Esophagus squamous epithelium (tissue), 5 donors: ENCODE results near the gene SLC22A1. TPM values are rescaled to one million over a fixed set of nuclear protein-coding genes. Genes with fewer than 3 reads are reported as not detected.
"Not testable (repeated sequence)": the region's sequence is repeated elsewhere in the genome, so short reads cannot be mapped to it uniquely, and the experiment has no call there.

Experiments used
- DNase-seq: peaks from one replicate; lab custom pipeline; 2025; lab: John Stamatoyannopoulos, UW
- H3K27ac ChIP-seq, 4 donors: fragments of 200-600 bp; sonication (generic); one replicate each; pipeline ENCODE4 v1.5.1; 2016 to 2019; ENCODE audit warnings: mild to moderate bottlenecking in 1 of 4
- H3K27me3 ChIP-seq, 4 donors: fragments of 200-600 bp; sonication (generic); 1 replicate in 3 of 4; 2 replicates in 1 of 4; pipeline versions ENCODE4 v1.5.1 to v1.6.0; 2017 to 2021; ENCODE audit warnings: antibody characterized with exemption in 1 of 4
- H3K36me3 ChIP-seq, 3 donors: fragments of 200-600 bp; sonication (generic); one replicate each; pipeline ENCODE4 v1.5.1; 2016 to 2019
- H3K4me1 ChIP-seq, 3 donors: fragments of 200-600 bp; sonication (generic); one replicate each; pipeline ENCODE4 v1.5.1; 2017 to 2019
- H3K4me3 ChIP-seq, 4 donors: fragments of 200-600 bp; sonication (generic); 1 replicate in 3 of 4; 2 replicates in 1 of 4; pipeline ENCODE4 v1.5.1; 2016 to 2019; ENCODE audit warnings: mild to moderate bottlenecking in 2 of 4, moderate library complexity in 1 of 4
- H3K9me3 ChIP-seq, 3 donors: fragments of 200-600 bp; sonication (generic); one replicate each; pipeline ENCODE4 v1.5.1; 2016 to 2019
- POLR2A ChIP-seq, 4 donors: fragments of 450-650 bp; IDR thresholded peaks; one replicate each; pipeline ENCODE4 v1.6.1; 2017; ENCODE audit warnings: antibody characterized with exemption in 4 of 4, mild to moderate bottlenecking in 4 of 4, moderate library complexity in 3 of 4
- WGBS, 2 donors: methylation state at CpG; one replicate each; pipeline ENCODE4 v1.1.5; 2018; 5-methylcytosine and 5-hydroxymethylcytosine counted together
- intact Hi-C: fragments of 100-400 bp; cut with DNase I; formaldehyde crosslinking; loops from one replicate; pipeline ENCODE4 v1.15.0; 2022
- total RNA-seq, 4 donors: library from RNA; depleted of rRNA; stranded (reverse); fragments of >200 nt; gene quantifications; one replicate each; pipeline ENCODE4 v1.1.0, GENCODE V29; 2016
- TF ChIP-seq, protein P1 (sequence below), 6 experiments: fragments of 450-650 bp in 4 of 6; fragments of 200-600 bp in 2 of 6; sonication (generic) in 2 of 6; IDR thresholded peaks; one replicate each; pipeline ENCODE4 v1.5.1; 2016 to 2019; ENCODE audit warnings: antibody characterized with exemption in 6 of 6, mild to moderate bottlenecking in 4 of 6, moderate library complexity in 4 of 6
- donor health status: DM: yes; HTN: yes; CAD: no.

SLC22A1 gene
- total RNA-seq, 4 donors from 2014 or later, result 0.35 to 0.53 (median 0.38) TPM; not detected in 1

DNA sequence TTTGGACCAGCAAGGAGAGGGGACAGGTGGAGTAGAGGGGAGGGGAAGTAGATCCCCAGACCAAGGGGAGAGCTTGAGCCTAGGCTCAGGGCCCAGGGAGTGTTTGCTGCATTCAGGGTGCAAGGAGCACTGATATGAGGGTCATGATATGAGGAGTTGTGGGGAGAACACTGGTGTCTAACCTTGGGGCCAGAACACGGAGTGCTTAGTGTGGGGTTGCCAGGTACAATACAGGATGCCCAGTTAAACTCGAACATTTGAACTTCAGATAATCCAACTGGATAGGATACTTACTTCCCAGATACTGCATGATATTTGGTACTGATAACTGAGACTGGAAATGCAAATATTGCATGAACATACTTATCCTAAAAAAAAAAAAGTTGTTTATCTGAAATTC, 2.4 kb downstream of the SLC22A1 start:
- Histone ChIP-seq H3K9me3 (no peaks in the 10 kb centered on the region), H3K36me3 (no peaks in the 10 kb centered on the region), H3K4me1 (no peaks in the 10 kb centered on the region), H3K27me3 (no peaks in the 10 kb centered on the region), H3K4me3 (no peak overlapping the region), H3K27ac (no peak overlapping the region)
- TF ChIP-seq, protein P1, sequence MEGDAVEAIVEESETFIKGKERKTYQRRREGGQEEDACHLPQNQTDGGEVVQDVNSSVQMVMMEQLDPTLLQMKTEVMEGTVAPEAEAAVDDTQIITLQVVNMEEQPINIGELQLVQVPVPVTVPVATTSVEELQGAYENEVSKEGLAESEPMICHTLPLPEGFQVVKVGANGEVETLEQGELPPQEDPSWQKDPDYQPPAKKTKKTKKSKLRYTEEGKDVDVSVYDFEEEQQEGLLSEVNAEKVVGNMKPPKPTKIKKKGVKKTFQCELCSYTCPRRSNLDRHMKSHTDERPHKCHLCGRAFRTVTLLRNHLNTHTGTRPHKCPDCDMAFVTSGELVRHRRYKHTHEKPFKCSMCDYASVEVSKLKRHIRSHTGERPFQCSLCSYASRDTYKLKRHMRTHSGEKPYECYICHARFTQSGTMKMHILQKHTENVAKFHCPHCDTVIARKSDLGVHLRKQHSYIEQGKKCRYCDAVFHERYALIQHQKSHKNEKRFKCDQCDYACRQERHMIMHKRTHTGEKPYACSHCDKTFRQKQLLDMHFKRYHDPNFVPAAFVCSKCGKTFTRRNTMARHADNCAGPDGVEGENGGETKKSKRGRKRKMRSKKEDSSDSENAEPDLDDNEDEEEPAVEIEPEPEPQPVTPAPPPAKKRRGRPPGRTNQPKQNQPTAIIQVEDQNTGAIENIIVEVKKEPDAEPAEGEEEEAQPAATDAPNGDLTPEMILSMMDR (IDR thresholded peaks at IDR 0.05), result no peak
- no peak for TF ChIP-seq POLR2A (IDR thresholded peaks at IDR 0.05)
- intact Hi-C loops, result no loop called here
- 94 to 100% methylated on average over 2 of the region's 2 CpGs for WGBS, 2 donors
- no peak for DNase-seq

DNA sequence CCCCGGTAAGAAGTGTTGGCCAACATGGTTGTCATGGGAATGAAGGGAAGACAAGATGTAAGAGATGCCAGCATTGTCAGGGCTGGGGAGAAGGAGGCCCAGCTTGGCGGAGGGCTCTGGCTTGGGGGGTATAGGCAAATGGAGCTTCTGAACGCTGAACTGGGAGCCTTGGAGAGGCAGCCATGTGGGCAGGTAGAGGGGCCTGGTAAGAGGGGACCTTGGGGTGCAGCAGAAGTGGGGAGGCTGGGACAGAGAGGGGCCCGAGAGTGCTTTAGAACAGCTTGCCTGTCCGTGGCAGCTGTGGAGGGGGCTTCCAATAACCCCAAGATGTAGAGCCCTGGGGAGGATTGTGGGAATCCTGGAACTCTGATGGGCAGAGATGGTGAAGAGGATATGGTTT, 3.0 kb downstream of the SLC22A1 start:
- intact Hi-C loops, result no loop called here

DNA sequence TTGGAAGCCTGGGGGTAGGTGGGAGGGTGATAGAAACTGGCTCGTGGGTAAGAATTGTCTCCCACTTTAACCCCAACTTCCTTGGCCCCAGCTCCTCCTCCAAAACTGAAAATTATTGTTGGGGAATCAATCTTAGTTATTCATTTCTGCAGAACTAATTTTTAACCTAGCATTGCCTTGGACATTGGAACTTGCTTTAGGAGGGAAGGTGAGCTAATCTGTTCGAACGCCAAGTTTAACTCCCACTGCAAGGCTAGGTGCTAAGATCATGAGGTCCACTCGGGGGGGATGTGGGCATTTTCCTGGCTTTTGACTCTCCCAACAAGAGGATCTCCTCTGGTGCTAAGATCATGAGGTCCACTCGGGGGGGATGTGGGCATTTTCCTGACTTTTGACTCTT, 3.5 kb downstream of the SLC22A1 start:
- H3K4me3 ChIP-seq, H3K4me1 ChIP-seq, H3K36me3 ChIP-seq, intact Hi-C loops, H3K27me3 ChIP-seq, DNase-seq, H3K27ac ChIP-seq, H3K9me3 ChIP-seq: not testable (repeated sequence)
- WGBS, 2 donors, result 86 to 94% methylated on average over 4 to 5 of the region's 5 CpGs

More for the DNA sequence above, 3.0 kb downstream of the SLC22A1 start:
- no peaks in the 10 kb centered on the region for H3K9me3 ChIP-seq
- H3K4me3 ChIP-seq, result no peak overlapping the region
- no peak for DNase-seq
- H3K27me3 ChIP-seq, result no peaks in the 10 kb centered on the region
- TF ChIP-seq, protein P1 (IDR thresholded peaks at IDR 0.05), result no peak
- no peak for TF ChIP-seq POLR2A (IDR thresholded peaks at IDR 0.05)
- no peaks in the 10 kb centered on the region for H3K36me3 ChIP-seq
- 80 to 98% methylated on average over 5 of the region's 5 CpGs for WGBS, 2 donors
- H3K27ac ChIP-seq, result no peak overlapping the region
- H3K4me1 ChIP-seq, result no peaks in the 10 kb centered on the region

DNA sequence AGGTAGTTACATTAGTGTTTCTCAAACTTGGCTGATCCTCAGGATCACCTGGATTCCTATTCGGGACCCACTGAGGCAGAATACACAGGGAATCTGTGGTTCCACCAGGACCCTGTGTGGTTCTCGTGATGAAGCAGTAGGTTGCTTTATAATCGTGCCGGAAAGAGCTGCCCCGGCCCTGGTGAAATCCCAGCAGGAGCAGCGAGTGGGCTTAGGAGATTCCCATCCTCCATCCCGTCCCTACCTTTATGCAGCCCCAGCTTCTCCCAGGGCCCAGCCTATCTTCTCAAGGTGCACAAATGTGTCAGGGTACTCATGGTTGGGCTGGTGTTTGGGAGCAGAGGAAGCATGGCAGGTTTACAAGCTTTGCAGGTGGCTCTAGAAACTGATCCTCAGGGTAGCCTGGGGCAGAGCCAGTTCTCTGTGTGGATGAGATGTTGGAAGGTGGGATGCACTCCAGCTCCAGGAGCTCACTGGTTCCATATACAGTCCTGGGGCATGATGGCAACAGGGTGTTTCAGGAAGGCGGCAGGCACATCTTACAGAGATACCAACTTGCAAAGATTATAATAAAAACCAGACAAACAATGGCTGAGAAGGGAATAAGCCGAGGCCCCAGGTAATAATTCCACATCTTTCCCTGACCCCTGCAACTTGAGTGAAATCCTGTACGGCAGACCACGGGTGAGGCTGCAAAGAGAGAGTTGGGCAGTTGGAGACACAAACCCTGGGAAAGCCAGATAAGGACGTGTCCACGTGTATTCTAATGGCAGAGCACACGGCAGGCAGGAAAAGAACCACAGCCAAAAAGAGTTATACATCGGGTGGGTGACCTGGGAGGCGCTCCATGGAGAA, 5.9 kb downstream of the SLC22A1 start:
- intact Hi-C loops, result no loop called here
- WGBS, 2 donors, result 91 to 93% methylated on average over 14 to 15 of the region's 16 CpGs
- no peak overlapping the region for H3K4me3 ChIP-seq
- H3K9me3 ChIP-seq, result no peaks in the 10 kb centered on the region
- H3K4me1 ChIP-seq, result no peaks in the 10 kb centered on the region
- no peaks in the 10 kb centered on the region for H3K27me3 ChIP-seq
- H3K27ac ChIP-seq, result no peak overlapping the region
- TF ChIP-seq, protein P1 (IDR thresholded peaks at IDR 0.05), result no peak
- TF ChIP-seq POLR2A (IDR thresholded peaks at IDR 0.05), result no peak
- no peaks in the 10 kb centered on the region for H3K36me3 ChIP-seq
- no peak for DNase-seq

DNA sequence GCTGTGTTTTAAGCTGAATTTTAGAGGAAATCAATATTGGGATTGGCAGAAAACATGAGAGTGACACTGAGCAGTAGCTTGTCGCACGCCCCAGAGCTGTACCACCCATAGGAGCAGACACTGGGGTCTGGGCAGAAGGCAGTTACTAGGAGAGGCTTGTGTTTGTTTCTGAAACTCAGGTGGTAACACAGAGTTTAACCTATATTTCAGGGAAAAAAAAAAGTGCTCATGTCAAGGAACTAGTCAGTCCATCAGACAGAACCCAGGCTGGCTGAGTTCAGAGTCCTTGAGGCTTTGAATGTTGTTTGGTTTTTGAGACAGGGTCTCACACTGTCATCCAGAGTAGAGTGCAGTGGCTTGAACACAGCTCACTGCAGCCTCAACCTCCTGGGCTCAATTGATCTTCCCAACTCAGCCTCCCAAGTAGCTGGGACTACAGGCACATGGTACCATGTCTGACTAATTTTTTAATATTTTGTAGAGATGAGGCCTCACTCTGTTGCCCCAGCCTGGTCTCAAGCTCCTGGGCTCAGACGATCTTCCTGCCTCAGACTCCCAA, 6.6 kb downstream of the SLC22A1 start:
- intact Hi-C loops, result no loop called here
- H3K27me3 ChIP-seq, result no peaks in the 10 kb centered on the region
- H3K27ac ChIP-seq, result no peak overlapping the region
- DNase-seq, result no peak
- TF ChIP-seq POLR2A (IDR thresholded peaks at IDR 0.05), result no peak
- TF ChIP-seq, protein P1 (IDR thresholded peaks at IDR 0.05), result no peak
- no peaks in the 10 kb centered on the region for H3K36me3 ChIP-seq
- H3K9me3 ChIP-seq, result no peaks in the 10 kb centered on the region
- WGBS, 2 donors, result 88 to 100% methylated on average over 2 to 3 of the region's 3 CpGs
- H3K4me1 ChIP-seq, result no peaks in the 10 kb centered on the region
- no peak overlapping the region for H3K4me3 ChIP-seq
